Omental fat pad (tissue), 4 donors: ENCODE data around the gene PLXND1. TPM values are rescaled to one million over a fixed set of nuclear protein-coding genes. Genes with fewer than 3 reads are reported as not detected.

Experiments used
- ATAC-seq: fragments of 150-250 bp; one replicate; pipeline ENCODE4 v1.9.1; 2016; ENCODE audit warnings: mild to moderate bottlenecking, moderate library complexity; ENCODE audit not compliant: low FRiP score
- DNase-seq: peaks from one replicate; pipeline ENCODE4 v3.0.0-alpha.2; 2019; ENCODE audit warnings: low spot score
- CTCF ChIP-seq, 3 donors: fragments of 450-650 bp; IDR thresholded peaks; one replicate each; pipeline ENCODE4 v1.5.1; 2016 to 2017; ENCODE audit warnings: antibody characterized with exemption in 3 of 3, mild to moderate bottlenecking in 3 of 3, moderate library complexity in 2 of 3
- total RNA-seq, 4 donors: library from RNA; depleted of rRNA; stranded (reverse); fragments of >200 nt; gene quantifications; one replicate each; pipeline ENCODE4 v1.1.0, GENCODE V29; 2016

The PLXND1 gene
- total RNA-seq, 4 donors from 2014 or later = 82.7 to 364 (median 170) TPM

GRCh38 chr3:129603991-129604749 lies 2.3 kb downstream of the PLXND1 start:
- DNase-seq (no peak), ATAC-seq (no peak)
- TF ChIP-seq CTCF (IDR thresholded peaks at IDR 0.05) = no peak

- no peak for TF ChIP-seq CTCF (IDR thresholded peaks at IDR 0.05)
- DNase-seq = no peak
- ATAC-seq = no peak
Observed at GRCh38 chr3:129603561-129603942, 2.9 kb downstream of the PLXND1 start.

DNA sequence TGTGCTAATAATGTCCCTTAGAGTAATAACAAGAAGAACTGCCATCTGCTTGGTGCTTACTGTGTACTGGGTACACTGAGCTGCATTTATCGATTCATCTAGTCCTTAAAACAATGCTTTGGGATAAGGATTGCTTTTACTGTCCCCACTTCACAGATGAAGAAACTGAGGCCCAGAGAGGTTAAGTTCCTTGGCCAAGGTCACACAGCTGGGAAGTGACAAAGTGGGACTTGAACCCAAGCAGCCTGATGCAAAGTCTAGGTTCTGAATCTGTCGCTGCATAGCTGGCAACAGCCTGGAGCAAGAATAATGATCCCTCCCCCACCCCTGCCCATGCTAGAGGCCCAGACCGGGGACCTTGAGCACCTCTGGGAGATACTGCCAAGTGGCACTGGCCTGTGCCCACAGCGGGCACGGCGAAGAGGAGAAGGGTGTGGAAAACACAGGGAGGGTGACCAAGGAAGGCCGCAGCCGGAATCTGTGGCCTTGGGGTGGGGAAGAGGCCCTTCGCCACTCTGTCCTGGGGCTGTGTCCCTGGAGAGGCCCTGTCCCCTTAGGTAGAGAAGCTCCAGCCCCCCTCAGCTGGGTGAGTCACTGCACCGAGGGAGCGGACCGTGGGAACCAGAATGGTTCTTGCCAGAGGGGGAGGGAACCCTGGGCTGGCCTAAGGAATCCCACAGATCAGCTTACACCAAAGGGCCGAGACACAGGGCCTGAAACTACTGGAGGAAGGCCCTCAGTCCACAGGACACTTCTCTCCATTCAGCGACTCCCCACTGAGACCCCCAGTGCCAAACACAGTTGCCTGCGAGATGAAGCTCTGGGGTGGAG lies 3.5 kb downstream of the PLXND1 start:
- DNase-seq = no peak
- peak; percentile 35 for ATAC-seq

GRCh38 chr3:129602309-129602708 lies 4.2 kb downstream of the PLXND1 start:
- DNase-seq (no peak), ATAC-seq (no peak)
- no peak for TF ChIP-seq CTCF (IDR thresholded peaks at IDR 0.05)

More for the DNA sequence above, 3.5 kb downstream of the PLXND1 start:
- TF ChIP-seq CTCF (IDR thresholded peaks at IDR 0.05) = no peak

- no peak for TF ChIP-seq CTCF (IDR thresholded peaks at IDR 0.05)
- no peak for DNase-seq
- ATAC-seq = no peak
Observed at GRCh38 chr3:129601713-129602112, 4.8 kb downstream of the PLXND1 start.

DNA sequence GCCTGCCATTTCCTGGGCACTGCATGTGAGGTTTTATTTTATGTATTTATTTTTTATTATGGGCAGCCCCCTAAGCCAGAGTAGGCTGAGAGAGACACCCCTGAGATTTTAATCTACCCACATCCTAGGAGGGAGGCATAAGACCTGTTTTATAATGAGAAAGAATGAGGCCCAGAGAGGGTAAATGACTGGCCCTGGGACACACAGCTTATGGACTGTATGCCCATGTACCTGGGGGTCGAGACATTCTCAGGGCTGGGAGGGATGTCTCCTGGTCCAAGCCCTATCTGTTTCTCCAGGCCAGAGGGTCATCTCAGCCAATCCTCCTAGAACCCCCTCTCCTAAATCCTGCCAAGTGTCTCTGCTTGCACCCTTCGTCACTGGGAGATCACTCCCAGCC lies 6.1 kb downstream of the PLXND1 start:
- TF ChIP-seq CTCF (IDR thresholded peaks at IDR 0.05) = no peak
- ATAC-seq = no peak
- no peak for DNase-seq
